HG02884 (cell line): ENCODE measurements around the gene FAT2.
A peak's percentile ranks its signal among the peaks of the same experiment; 100 is the strongest.
"Not testable (repeated sequence)": the region's sequence is repeated elsewhere in the genome, so short reads cannot be mapped to it uniquely, and the experiment has no call there.

ENCODE experiments used
- ATAC-seq: cut with Tn5 transposase; IDR thresholded peaks from one replicate; pipeline ENCODE4 v1.9.1; 2021; ENCODE audit warnings: mild to moderate bottlenecking, moderate library complexity; ENCODE audit not compliant: unreplicated experiment

FAT2 gene

DNA sequence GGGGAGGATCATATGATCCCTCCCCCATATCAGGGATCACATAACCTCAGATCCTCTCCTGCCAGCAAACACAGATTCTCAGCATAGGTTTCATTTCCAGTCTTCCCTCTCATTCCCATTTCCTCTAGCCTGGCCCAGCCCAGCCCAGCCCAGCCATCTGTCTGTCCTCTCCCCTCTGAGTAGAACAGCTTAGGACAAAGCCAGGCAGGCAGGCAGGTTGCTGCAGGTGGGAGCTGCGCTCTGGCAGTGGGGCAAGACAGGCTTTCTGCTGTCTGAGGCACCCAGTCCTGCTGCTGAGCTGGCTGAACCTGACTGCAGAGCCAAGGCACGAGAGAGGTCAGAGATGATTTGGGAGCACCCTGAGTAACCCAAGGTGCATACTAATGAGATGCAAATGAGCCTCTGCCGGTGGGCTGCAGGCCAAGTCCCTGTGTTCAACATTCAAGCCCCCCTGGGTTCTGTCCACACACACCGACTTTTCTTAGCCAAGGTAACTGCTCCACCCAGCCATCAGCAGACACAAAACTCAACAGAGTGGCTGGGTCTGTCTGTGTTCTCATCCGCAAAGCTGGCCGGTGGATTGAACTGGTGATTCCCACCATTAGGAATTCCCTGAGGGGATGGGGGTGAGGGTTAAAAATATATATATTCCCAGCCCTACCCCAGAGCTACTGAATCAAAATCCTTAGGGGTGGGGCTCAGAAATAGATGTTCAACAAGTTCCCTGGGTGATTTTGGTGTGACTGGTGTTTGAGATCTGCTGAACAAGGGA lies 9.1 kb downstream of the FAT2 start:
- ATAC-seq = no peak

DNA sequence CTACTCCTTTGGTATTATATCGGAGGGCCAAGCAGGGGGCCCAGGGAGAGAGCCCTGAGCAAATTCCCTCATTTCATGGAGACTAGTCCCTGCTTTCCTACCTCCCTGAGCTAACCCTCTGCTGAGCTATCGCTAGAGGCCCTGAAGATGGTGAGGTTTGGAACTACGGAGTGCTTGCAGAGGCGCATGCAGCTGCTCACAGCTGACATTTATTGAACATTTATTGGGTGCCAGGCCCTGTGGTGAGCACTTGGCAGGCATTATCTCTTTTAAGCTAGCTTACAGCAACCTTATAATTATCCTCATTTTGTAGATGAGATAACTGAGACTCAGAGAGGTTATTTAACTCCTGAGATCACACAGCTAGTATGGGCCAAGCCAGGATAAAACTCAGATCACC lies 9.8 kb downstream of the FAT2 start:
- no peak for ATAC-seq

DNA sequence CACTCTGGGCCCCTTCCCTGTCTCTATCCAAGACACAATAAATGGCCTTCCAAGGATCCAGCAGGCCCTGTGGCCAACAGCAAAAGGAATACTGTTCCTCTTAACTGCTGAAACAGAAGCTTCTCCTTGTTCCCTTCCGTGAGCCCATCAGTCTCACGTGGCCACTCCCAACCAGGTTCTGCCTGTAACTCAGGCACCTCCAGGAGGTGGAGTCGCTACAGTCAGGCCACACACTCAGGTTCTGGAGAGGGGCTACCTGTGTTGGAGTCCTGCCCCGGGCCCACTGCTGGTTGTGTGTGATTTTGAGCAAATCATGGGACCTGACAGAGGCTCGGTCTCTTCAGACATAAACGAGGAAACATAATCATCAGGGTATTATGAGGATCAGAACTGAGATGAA lies 10.3 kb downstream of the FAT2 start:
- no peak for ATAC-seq

DNA sequence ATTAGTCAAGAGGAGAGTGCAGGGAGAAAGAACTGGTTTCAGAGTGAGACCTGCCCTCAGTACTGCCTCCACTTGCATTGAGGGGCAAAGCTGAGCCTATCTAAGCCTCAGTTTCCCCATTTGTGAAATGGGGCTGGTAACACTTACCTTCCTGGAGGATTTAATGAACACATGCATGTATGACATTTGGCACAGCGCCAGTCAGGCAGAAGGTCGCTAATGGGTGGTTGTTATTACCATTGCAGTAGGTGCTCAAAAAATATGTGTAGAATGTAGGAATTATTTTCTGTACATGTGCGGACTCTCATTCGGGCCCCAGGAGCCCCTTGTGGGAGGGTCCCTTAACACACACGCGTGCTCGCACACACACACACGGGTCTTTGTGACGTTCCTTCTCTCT lies 10.9 kb downstream of the FAT2 start:
- no peak for ATAC-seq

DNA sequence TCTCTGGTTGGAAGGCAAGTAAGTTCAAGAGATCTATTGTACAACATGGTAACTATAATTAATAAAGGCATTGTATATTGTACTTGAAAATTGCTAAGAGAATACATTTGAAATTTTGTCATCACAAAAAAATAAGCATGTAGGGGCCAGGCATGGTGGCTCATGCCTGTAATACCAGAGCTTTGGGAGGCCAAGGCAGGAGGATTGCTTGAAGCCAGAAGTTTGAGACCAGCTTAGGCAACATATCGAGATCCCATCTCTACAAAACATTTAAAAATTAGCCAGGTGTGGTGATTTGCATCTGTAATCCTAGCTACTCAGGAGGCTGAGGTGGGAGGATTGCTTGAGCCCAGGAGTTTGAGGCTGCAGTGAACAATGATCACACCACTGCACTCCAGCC lies 12.0 kb downstream of the FAT2 start:
- ATAC-seq = not testable (repeated sequence)

DNA sequence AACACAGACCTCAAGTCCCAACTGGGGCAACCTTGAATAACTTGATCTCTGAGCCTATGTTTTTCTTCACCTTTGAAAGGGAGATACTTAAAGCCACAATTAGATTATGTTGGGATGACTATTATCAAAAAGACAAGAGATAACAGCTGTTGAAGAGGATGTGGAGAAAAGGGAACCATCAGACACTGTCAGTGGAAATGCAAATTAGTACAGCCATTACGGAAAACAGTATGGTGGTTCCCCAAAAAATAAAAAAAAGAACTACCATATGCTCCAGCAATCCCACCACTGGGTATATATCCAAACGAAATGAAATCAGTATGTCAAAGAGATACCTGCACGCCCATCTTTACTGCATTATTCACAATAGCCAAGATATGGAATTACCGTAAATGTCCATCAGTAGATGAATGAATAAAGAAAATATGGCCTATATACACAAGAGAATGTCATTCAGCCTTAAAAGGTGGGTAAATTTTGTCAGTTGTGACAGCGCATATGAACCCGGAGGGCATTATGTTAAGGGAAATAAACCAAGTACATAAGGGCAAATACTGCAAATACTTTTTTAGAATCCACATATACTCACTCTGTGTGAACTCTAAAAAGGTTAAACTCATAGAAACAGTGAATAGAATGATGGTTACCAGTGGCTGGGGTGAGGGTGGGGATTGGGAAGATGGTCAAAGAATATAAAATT lies 12.7 kb downstream of the FAT2 start:
- ATAC-seq = no peak

DNA sequence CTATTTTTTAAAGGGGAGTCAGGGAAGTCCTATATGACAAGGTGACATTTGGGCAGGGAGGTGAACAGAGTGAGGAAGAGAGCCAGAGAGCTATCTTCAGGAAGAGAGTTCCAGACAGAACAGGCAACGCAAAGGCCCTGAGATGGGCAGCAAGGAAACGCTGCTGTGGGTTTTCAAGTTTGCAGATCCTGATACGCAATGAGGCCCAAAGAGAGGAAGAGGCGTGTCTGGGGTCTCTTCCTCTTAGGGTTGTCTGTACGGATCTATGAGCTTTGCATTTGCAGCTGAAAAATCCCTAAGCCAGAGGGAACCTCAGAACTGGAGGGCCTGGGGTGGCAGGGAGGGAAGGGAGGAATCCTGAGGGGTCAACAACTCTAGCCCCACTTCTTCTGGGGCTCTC lies 13.6 kb downstream of the FAT2 start:
- no peak for ATAC-seq

DNA sequence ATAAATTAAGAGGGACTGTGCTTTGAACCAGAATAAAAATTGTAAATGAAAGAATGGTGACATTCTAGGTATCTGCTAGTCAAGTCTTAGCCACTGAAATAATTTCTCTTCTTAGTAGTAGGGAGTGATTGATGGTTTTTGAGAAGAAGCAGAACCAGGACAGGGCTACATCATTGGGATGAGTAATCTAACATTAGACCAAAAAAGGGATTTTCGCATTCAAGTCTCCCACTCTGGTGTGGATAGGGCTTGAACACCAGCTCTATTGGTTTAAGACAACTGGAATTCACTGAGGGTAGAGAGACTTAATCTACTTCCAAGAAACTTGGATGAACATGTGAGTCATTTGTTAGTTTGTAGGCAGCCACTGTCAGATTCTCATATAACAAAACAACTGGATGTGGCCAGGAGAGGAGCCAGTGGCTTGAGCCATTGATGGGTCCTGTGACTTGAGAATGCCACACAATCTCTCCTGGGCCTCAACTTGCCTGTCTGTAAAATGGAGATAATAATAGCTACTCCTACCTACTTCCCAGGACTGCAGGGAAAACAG lies 16.6 kb downstream of the FAT2 start:
- ATAC-seq = no peak

DNA sequence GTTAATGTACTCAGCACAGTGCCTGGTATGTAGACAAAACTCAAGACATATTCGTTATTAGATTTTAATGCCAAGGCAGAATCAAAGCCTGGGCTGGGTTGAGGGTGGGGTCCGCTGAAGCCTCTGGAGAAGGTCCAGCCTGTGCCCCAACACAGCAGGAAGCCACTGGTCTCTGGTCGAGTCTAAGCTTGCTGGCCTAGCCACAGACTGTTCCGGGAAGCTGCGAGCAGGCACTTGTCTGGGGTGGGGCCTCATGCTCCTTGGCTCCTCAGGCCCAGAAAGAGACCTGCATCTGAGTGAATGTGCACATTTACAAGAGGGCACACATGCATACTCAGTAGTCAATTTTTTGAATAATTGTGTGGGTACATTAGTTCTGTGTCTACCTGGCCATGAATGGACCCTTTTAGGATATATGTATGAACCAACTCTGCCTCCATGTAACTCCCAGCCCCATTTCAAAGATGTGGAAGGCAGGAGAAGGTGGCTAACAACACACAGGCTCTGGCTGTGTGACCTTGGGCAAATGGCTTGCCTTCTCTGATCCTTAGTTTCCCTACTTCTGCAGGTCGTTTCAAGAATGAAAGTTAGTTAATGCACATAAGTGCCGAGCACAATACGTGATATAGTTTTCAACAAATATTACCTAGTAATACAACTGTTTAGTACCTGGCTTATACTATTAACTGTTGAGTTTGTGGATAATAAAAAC lies 18.3 kb downstream of the FAT2 start:
- no peak for ATAC-seq

DNA sequence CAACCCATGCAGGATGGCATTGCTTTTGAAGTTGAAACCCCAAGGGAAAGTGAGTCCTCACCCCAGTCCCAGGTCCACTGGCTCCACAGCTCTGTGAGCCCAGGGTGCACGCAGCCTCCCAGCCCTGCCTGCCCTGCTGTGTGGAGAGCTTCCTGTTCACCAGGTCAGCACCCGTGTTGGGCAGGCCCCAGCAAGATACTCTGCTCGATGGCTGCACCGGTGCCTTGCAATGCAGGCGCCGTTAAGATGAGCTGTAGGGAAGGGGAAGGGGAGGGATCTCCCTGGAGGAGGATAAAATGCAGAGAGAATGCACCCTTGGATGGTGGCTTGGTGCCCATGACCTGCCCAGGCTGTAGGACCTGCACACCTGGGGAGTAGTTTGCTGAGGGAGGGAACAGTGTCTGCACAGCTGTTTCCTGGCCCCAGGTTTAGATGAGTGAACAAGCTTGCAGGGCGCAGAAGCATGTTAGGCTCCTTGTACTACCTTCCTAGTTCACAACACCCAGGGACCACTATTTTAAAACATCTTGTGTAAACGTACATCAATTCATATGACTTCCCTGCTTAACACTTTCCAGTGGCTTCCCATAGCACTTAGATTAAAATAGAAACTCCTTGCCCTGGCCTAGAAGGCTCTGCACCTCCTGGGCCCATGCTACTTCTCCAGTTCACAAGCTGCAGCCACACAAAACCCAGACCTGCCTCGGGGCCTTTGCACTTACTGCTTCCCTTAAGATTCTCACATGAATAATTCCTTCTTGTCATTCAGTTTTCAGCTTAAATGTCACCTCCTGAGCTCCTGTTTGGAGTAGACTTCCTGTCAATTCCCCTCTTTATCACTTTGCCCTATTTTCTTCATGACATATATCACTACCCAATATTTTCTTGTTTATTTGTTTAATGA lies 19.6 kb downstream of the FAT2 start:
- no peak for ATAC-seq

DNA sequence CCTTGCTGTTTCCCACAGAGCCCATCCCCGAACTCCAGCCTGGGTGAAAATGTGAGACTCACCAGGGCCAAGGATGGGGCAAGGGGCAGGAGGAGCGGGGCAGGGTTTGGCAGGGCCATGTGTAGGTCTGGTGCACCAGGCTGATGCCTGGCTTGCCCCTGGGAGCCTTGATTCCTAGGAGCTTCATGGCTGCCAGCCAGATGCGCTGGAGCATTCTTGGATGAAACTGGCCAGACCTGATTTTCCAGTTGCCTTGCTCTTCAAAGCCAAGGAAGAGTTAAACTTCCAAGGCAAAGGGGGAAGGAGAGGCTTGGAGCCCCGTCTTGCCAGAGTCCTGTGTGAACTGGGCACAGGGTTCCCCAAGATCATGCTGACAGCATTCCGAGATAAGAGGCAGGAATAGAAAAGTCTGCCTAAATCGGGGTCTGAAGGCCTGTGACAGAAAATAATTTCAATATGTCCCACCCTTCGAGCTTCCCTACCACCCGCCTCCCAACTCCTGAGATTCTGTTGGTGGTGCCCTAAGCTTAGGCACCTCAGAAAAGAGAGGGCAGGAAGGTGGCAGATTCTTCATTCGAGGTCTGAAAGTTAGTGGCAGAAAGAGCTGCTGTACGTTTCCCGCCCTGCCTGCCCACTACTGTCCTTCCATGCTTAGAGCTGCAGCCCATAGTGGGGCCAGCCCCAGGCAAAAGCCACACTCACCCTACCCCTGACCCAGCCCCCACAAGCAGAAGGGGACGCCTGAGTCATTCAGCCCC lies 20.4 kb downstream of the FAT2 start:
- no peak for ATAC-seq

DNA sequence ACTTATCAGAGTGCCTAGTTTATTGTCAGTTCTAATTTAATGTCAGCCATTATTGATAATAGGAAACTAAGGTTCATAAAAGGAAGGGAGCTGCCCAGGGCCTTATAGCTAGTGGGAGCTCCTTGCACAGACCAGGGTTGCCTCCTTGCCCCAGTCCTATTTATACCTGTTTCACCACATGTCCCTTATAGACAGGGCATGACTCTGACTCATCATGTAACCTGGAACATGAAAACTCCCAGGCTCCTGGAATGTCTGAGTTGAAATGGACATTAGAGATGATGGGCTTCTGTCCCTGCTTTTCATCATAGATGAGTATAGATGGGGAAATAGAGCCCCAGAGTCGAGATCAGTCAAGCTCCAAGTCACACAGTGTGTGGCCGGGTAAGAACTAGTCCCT lies 21.1 kb downstream of the FAT2 start:
- ATAC-seq = no peak

DNA sequence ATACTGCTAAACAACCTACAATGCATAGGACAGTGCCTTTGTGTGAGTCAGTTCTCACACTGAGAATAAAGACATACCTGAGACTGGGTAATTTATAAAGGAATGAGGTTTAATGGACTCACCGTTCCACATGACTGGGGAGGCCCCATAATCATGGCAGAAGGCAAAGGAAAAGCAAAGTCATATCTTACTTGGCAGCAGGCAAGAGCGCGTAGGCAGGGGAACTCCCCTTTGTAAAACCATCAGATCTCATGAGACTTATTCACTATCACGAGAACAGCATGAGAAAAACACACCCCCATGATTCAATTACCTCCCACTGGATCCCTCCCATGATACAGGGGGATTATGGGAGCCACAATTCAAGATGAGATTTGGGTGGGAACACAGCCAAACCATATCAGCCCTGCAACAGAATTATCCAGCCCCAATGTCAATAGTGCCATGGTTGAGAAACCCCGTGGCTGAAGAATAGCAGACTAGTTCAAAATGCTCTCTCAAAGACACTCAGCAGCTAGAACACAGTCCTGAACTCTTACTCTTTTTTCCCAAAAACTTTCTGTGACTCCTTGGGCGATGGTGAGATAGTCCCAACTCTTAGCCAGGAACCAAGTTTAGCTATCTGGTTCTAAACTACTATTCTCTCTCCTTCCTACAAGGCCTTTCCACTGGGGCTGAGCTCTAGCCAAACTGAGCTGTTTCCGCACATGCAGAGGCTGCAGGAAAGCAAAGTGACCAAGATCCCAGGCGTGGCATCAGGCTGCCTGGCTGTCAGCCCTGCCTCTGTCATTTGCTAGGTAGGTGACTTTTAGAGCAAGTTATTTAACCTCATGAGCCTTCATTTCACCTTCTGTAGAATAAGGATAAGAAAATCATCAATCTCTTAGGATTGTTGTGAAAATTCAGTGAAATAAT lies 21.7 kb downstream of the FAT2 start:
- ATAC-seq = peak; percentile 80

DNA sequence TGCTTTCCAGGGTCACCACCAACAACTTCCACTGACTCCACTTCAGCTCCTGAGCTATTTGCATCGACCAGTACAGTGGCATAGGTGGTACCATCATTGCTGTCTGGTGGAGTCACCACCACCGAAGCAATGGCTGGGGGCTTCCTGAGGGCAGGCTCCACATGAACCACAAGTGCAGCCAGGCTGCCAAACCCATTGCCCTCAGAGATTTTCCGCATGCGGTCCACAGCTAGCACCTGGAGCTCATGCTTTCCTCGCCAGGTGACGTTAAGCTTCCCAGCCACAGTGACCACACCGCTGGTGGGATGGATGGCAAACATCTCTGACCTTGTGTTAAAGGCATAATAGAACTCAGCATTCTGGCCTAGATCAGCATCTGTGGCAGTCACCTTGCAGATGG lies 23.1 kb downstream of the FAT2 start:
- no peak for ATAC-seq

DNA sequence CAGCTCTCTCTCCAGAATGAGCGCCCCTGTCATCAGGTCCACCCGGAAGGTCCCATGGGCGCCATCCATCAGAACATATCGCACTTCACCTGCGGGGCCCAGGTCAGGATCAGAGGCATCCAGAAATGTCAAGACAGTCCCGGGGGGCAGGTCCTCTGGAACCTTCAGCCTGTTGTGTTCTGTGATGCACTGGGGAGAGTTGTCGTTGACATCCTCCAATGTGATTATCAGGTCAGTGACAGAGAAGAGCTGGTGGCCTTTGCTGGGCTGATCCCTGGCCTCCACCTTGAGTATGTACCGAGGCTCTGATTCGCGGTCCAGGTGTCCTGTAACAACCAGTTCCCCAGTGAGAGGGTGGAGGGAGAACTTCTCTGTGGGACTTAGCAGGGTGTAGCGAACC lies 25.2 kb downstream of the FAT2 start:
- no peak for ATAC-seq

DNA sequence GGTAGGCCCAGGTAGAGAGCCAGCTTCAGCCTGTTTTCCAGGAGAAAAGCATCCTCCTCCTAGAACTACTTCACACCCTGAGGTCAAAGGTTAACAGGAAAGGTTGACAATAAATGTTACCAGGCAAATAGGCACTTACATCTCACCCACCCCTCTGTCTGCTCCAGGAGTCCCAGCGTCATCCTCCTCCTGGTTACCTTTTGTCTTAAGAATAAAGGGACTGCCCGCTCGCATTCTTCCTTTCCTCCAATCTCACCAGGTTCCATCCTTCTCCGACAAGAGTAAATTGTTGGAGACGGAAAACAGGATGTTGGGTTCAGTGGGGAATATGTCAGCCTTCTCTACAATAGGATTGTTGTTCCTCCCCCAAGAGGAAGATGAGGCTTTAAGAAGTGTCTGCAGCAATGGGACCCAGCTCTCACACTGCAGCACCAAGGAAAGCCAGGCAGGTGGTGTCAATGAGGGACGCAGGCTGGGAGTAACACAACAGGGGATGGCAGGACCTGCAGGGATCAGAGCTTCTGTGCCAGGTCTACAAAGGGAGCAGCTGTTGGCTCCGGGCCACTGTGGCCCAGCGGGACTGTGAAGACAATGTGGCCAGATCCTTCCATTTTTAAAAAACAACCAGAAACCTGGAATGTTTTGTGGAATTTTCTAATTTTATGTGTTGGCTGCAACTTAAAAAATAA lies 29.0 kb downstream of the FAT2 start:
- ATAC-seq = no peak

DNA sequence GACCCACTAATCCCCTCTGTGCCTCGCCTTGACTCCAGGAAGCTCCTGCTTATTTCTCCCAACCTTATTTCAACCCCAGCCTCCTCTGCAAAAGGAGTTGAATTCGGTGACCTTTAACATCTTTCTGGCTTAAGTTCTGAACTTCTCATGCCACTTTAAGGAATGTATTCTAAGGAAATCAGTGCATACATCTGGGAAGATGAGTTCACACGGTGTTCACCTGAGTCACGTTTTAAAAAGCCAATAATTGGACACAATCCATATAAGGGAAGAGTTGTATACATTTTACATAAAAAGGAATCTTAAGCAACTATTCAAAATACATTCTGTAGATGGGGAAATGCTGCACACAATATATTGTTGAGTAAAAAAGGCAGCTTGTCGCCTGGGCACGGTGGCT lies 33.2 kb downstream of the FAT2 start:
- no peak for ATAC-seq

DNA sequence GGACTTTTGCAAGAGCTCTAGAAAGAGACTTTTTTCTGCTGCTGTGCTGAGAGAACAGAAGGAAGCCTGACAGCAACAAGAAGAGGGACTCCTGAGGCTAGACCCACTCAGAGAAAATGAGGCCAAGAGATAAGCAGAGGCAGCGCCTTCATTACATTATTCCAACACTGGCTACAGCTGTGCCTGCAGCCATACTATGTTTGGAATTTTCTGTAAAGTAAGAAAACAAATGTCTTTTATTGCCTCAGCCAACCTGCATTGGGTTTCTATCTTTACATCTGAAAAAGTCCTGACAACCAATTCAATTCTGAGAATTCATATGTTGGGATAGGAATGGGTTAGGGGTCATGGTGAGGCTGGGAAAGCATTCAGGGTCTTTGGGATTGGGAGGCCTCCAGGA lies 33.7 kb downstream of the FAT2 start:
- no peak for ATAC-seq
